GM19468 (cell line): ENCODE measurements around the gene SLC35F4.
A peak's percentile ranks its signal among the peaks of the same experiment; 100 is the strongest.
"Not testable (repeated sequence)": the region's sequence is repeated elsewhere in the genome, so short reads cannot be mapped to it uniquely, and the experiment has no call there.

Source experiments
- ATAC-seq: cut with Tn5 transposase; IDR thresholded peaks from one replicate; pipeline ENCODE4 v1.9.1; 2021; ENCODE audit warnings: mild to moderate bottlenecking, moderate library complexity, moderate number of reproducible peaks; ENCODE audit not compliant: unreplicated experiment; ENCODE audit errors: extremely low read depth

SLC35F4 gene

GRCh38 chr14:57812741-57813140 lies 53.2 kb downstream of the SLC35F4 start:
- ATAC-seq = no peak

GRCh38 chr14:57811998-57812546 lies 53.8 kb downstream of the SLC35F4 start:
- no peak for ATAC-seq

DNA sequence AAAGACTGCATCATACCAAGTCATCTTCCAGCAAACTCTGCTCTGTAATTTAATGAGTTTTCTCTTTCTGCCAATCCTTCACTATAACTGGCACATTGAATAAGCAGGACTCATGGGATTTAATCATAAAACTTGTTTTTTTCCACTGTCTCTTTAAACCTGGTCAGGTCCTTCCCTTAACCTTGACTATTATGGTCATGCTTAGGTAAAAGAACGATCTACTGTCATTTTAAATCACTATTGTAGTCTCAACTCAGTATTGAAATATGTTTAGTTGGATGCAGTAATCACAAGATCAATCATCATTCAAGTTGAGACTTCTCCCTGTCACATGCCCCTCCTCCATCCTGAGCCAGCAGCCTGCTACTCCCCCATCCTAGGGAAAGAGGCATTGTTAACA lies 56.1 kb downstream of the SLC35F4 start:
- no peak for ATAC-seq

DNA sequence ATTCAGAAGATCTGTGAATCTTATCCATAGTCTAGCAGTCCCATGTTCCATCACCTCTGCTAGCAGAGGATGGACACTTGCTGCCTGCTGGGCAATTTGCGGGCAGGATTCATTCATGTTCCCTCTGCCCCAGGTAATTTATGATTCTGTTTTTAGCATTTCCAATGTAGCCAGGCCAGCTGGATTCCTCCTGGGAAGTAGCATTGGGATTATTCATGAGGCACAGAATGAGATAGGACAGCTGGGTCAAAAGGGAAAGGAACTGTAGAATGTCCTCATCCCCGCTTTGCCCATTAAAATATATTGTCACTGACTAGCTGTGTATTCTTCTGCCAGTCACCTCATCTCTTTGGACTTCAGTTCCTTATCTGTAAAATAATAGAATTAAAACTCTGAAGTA lies 68.7 kb downstream of the SLC35F4 start:
- ATAC-seq = no peak

DNA sequence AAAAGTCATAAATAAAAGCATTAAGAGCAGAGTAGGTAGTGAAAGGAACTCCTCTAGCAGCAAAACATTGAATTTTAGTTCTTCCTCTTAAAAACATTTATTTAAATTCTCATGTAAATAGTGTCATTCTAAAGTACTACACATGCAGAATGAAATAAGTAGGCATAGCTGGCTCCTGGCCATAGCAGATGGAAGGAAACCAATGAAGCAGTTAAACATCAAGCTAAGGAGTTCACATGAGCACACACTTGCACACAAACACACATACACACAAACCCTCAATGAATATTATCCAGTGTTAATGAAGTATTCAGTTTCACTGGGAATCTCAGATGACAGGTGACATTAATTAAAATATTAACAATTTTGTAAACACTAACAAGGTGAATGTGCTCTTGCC lies 69.3 kb downstream of the SLC35F4 start:
- no peak for ATAC-seq

DNA sequence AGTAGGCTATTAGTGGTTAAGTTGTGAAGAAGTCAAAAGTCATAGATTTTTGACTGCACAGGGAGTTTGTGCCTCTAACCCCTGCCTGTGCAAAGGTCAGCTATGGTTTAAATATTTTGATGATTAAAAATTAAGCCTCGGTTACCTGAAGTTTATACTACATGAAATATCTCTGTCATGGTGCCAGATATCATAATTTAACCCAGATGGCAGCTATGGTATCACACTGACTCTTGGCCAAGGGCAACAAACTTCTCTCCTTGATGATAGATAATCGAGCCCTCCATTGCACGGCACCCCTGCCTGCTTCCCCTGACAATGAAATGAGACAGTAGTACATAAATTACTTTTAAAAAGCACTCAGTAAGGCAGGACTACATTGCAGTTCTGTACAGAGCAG lies 80.8 kb downstream of the SLC35F4 start:
- no peak for ATAC-seq

GRCh38 chr14:57771801-57772200 lies 94.1 kb downstream of the SLC35F4 start:
- ATAC-seq = no peak

GRCh38 chr14:57769863-57770523 lies 95.9 kb downstream of the SLC35F4 start:
- peak; percentile 45 for ATAC-seq

GRCh38 chr14:57761800-57762199 lies 104.1 kb downstream of the SLC35F4 start:
- ATAC-seq = no peak

GRCh38 chr14:57760896-57761295 lies 105.0 kb downstream of the SLC35F4 start:
- ATAC-seq = no peak

- ATAC-seq = no peak
Observed at GRCh38 chr14:57755018-57755521, 110.8 kb downstream of the SLC35F4 start.

GRCh38 chr14:57754527-57754926 lies 111.4 kb downstream of the SLC35F4 start:
- ATAC-seq = no peak

- no peak for ATAC-seq
Observed at GRCh38 chr14:57753821-57754220, 112.1 kb downstream of the SLC35F4 start.

GRCh38 chr14:57752142-57752695 lies 113.7 kb downstream of the SLC35F4 start:
- not testable (repeated sequence) for ATAC-seq

DNA sequence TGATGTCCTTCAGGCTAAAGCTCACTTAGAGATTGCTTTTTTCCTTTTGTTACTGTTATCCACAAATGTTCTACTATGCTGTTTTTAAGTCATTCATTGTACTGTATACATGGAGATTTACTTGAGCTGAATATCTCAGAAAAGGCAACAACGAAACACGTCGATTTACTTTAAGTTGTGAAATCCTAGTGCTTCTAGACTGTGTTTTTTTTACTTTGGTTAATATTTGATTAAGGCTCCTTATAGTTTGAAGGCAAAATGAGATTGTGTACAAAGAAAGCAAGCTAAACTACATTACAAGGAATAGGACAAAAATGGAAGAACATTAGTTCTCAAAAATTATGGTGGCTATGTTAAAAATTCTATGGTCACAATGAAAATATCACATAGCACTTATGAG lies 114.5 kb downstream of the SLC35F4 start:
- ATAC-seq = no peak

GRCh38 chr14:57749267-57749666 lies 116.6 kb downstream of the SLC35F4 start:
- no peak for ATAC-seq

DNA sequence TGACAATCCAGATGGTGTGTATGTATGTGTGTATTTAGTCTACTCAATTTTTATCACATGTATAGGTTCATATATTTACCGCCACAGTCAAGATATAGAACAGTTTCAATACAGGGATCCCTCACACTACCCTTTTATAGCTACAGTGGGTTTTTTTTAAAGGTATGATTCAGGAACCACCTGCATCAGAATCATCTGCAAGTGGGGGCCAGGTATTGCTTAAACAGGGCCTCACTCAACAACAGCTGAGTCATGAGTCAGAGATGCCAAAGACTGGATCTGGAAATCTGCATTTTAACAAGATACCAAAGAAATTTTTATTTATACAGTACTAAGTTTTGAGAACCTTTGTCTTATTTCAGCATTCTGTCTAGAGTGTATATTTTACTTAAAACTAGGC lies 117.6 kb downstream of the SLC35F4 start:
- no peak for ATAC-seq

GRCh38 chr14:57747036-57747435 lies 118.9 kb downstream of the SLC35F4 start:
- no peak for ATAC-seq

DNA sequence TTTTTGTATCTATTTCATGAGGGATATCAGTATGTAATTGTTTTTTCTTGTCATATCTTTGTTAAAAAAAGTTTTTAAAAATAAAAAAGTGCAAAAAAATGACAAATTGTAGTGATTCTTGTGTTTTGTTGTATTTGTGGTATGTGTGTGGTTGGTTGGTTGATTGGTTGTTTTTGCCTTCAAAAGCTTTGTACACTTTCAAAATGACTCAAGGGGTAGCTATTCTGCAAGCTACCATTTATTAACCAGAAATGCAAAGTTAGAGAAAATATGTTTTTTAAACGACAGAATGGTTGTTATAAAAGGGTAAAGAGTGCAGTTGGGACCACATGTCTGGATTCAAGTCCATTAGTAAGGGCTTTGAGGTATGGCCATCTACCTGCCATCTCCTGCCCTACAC lies 119.3 kb downstream of the SLC35F4 start:
- no peak for ATAC-seq

- no peak for ATAC-seq
Observed at GRCh38 chr14:57739516-57739915, 126.4 kb downstream of the SLC35F4 start.

- ATAC-seq = no peak
Observed at GRCh38 chr14:57737598-57737997, 128.3 kb downstream of the SLC35F4 start.

GRCh38 chr14:57736391-57736790 lies 129.5 kb downstream of the SLC35F4 start:
- no peak for ATAC-seq
